NT2/D1 (cell line): ENCODE results near the gene KRCC1.
"Not testable (repeated sequence)": the region's sequence is repeated elsewhere in the genome, so short reads cannot be mapped to it uniquely, and the experiment has no call there.

ENCODE experiments used
- DNase-seq: peaks from one replicate; pipeline ENCODE4 v3.0.0-alpha.2; 2011; ENCODE audit warnings: low read depth, low spot score
- H3K27me3 ChIP-seq: 2 replicates; pipeline ENCODE4 v1.6.0; 2011; ENCODE audit warnings: mild to moderate bottlenecking; ENCODE audit not compliant: insufficient read length, insufficient read depth
- H3K36me3 ChIP-seq: 2 replicates; pipeline ENCODE4 v1.6.1; 2011; ENCODE audit warnings: mild to moderate bottlenecking, low read length, mixed read lengths; ENCODE audit not compliant: insufficient read depth, insufficient read length
- H3K4me1 ChIP-seq: 2 replicates; pipeline ENCODE4 v1.5.1; 2011; ENCODE audit not compliant: insufficient read depth, insufficient read length
- H3K4me3 ChIP-seq: 2 replicates; pipeline ENCODE4 v1.5.1; 2011; ENCODE audit warnings: low read depth; ENCODE audit not compliant: insufficient read length
- H3K9ac ChIP-seq: 2 replicates; pipeline ENCODE4 v1.6.0; 2011; ENCODE audit warnings: low read depth; ENCODE audit not compliant: insufficient read length
- H3K9me3 ChIP-seq: 2 replicates; pipeline ENCODE4 v1.5.1; 2011; ENCODE audit warnings: mild to moderate bottlenecking, low read length; ENCODE audit not compliant: insufficient read depth
- SUZ12 ChIP-seq: IDR thresholded peaks from 2 replicates; pipeline ENCODE4 v1.6.1; 2011; ENCODE audit not compliant: insufficient read length, insufficient read depth; ENCODE audit errors: extremely low read depth
- YY1 ChIP-seq: IDR thresholded peaks from 2 replicates; pipeline ENCODE4 v1.6.1; 2011; ENCODE audit not compliant: insufficient read length, insufficient read depth
- ZNF274 ChIP-seq: IDR thresholded peaks from 2 replicates; pipeline ENCODE4 v1.6.1; 2011; ENCODE audit warnings: mild to moderate bottlenecking, low read depth, low read length

Gene KRCC1

GRCh38 chr2:88011011-88011410 lies 44.6 kb downstream of the KRCC1 start:
- no peak for TF ChIP-seq YY1
- TF ChIP-seq ZNF274 = no peak

DNA sequence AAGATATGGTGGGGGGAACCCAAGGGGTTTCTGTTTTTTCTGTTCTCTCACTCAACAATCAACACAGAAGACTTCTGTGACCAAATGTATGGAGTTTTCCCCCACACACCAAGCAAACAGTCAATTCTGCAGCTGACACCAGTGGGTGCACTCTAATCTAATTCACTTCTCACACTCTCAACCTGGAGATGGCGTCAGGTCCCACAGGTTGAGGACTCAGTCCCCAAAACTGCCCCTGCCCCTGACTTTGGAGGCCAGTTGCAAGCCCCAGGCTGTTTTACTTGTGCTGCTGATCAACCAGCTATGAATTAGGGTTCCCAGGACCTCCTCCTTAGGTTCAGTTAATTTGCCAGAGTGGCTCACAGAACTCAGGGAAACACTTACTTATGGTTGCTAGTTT lies 45.4 kb downstream of the KRCC1 start:
- no peak overlapping the region for H3K4me3 ChIP-seq
- H3K4me1 ChIP-seq = no peaks in the 10 kb centered on the region
- no peaks in the 10 kb centered on the region for H3K9me3 ChIP-seq
- DNase-seq = no peak
- no peaks in the 10 kb centered on the region for H3K36me3 ChIP-seq
- H3K27me3 ChIP-seq = no peaks in the 10 kb centered on the region
- no peak for TF ChIP-seq YY1
- H3K9ac ChIP-seq = no peak overlapping the region

More at GRCh38 chr2:88011011-88011410, 44.6 kb downstream of the KRCC1 start:
- no peak for DNase-seq
- Histone ChIP-seq H3K9me3 (no peaks in the 10 kb centered on the region), H3K27me3 (no peaks in the 10 kb centered on the region), H3K4me1 (no peaks in the 10 kb centered on the region), H3K36me3 (no peaks in the 10 kb centered on the region), H3K9ac (no peak overlapping the region), H3K4me3 (no peak overlapping the region)

- H3K9me3 ChIP-seq = no peaks in the 10 kb centered on the region
- TF ChIP-seq SUZ12 = no peak
- no peak for TF ChIP-seq ZNF274
- no peak for TF ChIP-seq YY1
- DNase-seq = no peak
Measured at GRCh38 chr2:88006912-88007439, 48.6 kb downstream of the KRCC1 start.

GRCh38 chr2:88005776-88006175 lies 49.8 kb downstream of the KRCC1 start:
- Histone ChIP-seq H3K36me3 (no peaks in the 10 kb centered on the region), H3K4me3 (no peak overlapping the region), H3K4me1 (no peaks in the 10 kb centered on the region), H3K9me3 (no peaks in the 10 kb centered on the region), H3K9ac (no peak overlapping the region), H3K27me3 (no peaks in the 10 kb centered on the region)
- DNase-seq = no peak
- no peak for TF ChIP-seq ZNF274
- TF ChIP-seq SUZ12 = no peak
- TF ChIP-seq YY1 = no peak

More at GRCh38 chr2:88006912-88007439, 48.6 kb downstream of the KRCC1 start:
- H3K36me3 ChIP-seq = no peaks in the 10 kb centered on the region
- H3K27me3 ChIP-seq = no peaks in the 10 kb centered on the region
- H3K4me3 ChIP-seq = no peak overlapping the region
- no peaks in the 10 kb centered on the region for H3K4me1 ChIP-seq
- no peak overlapping the region for H3K9ac ChIP-seq

DNA sequence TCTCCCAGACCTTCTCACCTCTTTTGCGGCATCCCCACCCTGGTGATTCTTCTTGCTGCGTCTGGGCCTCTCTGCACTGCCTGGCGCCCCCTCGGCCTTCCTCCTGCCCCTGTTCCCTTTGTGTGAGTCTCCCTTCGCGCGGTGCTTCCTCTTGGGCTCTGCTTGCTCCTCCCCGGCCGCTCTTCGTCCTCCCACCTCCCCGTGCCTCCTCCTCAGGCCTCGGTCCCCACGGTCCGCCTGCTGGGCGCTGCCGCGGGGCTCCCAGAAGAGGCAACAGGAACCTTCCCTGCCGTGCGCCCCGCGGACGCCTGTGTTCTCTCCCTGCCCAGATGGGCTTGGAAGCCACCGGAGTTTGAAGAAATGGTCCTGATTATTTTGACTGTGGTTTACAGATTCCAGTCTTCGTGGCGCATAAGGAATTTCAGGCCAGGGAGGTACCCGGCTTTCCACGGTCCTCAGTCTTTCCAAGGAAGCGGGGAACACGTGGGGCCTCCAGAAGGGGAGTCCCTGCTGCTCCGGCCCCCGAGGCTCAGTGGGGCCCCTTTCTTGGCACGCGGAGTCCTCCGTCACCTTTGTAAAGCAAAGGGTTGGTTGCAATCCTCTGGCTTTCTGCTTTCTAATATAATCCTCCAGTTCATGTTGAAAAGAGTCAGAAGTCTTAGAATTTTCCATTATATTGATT lies 52.4 kb downstream of the KRCC1 start:
- no peaks in the 10 kb centered on the region for H3K4me1 ChIP-seq
- no peaks in the 10 kb centered on the region for H3K27me3 ChIP-seq
- no peak overlapping the region for H3K4me3 ChIP-seq
- no peaks in the 10 kb centered on the region for H3K36me3 ChIP-seq
- H3K9me3 ChIP-seq = no peaks in the 10 kb centered on the region
- H3K9ac ChIP-seq = no peak overlapping the region
- DNase-seq = no peak
- TF ChIP-seq ZNF274 = no peak
- TF ChIP-seq SUZ12 = no peak
- TF ChIP-seq YY1 = no peak

GRCh38 chr2:88002359-88002707 lies 53.2 kb downstream of the KRCC1 start:
- DNase-seq = no peak
- Histone ChIP-seq H3K9me3 (no peaks in the 10 kb centered on the region), H3K9ac (no peak overlapping the region), H3K4me3 (no peak overlapping the region), H3K36me3 (no peaks in the 10 kb centered on the region), H3K27me3 (no peaks in the 10 kb centered on the region), H3K4me1 (no peaks in the 10 kb centered on the region)
- TF ChIP-seq ZNF274 (no peak), SUZ12 (no peak), YY1 (no peak)

DNA sequence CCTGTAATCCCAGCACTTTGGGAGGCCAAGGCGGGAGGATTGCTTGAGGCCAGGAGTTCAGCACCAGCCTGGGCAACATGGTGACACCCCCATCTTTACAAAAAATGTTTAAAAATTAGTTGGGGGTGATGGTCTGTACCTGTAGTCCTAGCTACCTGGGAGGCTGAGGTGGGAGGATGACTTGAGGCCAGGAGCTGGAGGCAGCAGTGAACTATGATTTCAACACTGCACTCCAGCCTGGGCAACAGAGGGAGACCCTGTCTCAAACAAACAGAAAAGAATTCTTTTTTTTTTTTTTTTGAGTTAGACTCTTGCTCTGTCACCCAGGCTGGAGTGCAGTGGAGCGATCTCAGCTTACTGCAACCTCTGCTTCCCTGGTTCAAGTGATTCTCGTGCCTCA lies 55.1 kb downstream of the KRCC1 start:
- H3K4me1 ChIP-seq, DNase-seq, H3K9me3 ChIP-seq, H3K27me3 ChIP-seq, H3K4me3 ChIP-seq, H3K9ac ChIP-seq, H3K36me3 ChIP-seq: not testable (repeated sequence)

DNA sequence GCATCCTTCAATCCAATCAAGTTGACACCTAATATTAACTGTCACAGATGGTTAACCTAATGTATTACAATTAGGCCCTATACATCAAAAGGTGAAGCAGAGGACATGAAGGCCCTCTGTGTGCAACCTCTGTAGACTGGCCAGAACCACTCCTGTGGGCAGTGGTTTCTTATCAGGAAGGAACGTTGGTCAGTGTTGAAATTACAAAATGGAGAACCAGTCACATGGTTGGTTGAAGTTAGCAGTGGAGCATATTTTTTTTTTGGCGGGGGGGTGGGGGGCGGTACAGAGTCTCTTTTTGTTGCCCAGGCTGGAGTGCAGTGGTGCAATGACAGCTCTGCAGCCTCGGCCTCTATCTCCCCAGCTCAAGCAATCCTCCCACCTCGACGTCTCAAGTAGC lies 59.0 kb downstream of the KRCC1 start:
- Histone ChIP-seq H3K4me1 (no peaks in the 10 kb centered on the region), H3K9ac (no peak overlapping the region), H3K4me3 (no peak overlapping the region), H3K36me3 (no peaks in the 10 kb centered on the region), H3K9me3 (no peaks in the 10 kb centered on the region), H3K27me3 (no peaks in the 10 kb centered on the region)
- DNase-seq = no peak
- TF ChIP-seq YY1 (no peak), SUZ12 (no peak), ZNF274 (no peak)
